RCC 7860 (cell line): ENCODE results near the gene FTL.
"Not testable (repeated sequence)": the region's sequence is repeated elsewhere in the genome, so short reads cannot be mapped to it uniquely, and the experiment has no call there.

Experiments used
- DNase-seq: peaks from one replicate; pipeline ENCODE4 v3.0.0-alpha.2; 2015; ENCODE audit warnings: low spot score
- FAIRE-seq: peaks from 2 replicates; lab custom pipeline; 2012; peaks lifted over from hg19 to GRCh38; lab: Jason Lieb, UNC

Gene FTL

DNA sequence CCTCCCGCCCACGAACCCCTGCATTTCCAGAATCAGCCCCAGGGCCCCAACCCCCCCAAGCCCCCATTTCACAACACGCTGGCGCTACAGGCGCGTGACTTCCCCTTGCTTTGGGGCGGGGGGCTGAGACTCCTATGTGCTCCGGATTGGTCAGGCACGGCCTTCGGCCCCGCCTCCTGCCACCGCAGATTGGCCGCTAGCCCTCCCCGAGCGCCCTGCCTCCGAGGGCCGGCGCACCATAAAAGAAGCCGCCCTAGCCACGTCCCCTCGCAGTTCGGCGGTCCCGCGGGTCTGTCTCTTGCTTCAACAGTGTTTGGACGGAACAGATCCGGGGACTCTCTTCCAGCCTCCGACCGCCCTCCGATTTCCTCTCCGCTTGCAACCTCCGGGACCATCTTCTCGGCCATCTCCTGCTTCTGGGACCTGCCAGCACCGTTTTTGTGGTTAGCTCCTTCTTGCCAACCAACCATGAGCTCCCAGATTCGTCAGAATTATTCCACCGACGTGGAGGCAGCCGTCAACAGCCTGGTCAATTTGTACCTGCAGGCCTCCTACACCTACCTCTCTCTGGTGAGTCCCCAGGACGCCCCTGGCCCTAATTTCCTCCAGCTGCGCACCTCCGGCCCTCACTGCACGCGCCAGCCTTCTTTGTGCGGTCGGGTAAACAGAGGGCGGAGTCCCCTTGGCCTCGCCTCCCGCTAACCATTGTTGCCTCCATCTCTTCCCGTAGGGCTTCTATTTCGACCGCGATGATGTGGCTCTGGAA, at the start of gene FTL:
Gene FTL (plus strand): TSS at position 270 of the 766 bp plus-strand sequence. CDS start 199 bp downstream, at position 469.
- DNase-seq: peak; percentile 86
- FAIRE-seq: peak; percentile 7

DNA sequence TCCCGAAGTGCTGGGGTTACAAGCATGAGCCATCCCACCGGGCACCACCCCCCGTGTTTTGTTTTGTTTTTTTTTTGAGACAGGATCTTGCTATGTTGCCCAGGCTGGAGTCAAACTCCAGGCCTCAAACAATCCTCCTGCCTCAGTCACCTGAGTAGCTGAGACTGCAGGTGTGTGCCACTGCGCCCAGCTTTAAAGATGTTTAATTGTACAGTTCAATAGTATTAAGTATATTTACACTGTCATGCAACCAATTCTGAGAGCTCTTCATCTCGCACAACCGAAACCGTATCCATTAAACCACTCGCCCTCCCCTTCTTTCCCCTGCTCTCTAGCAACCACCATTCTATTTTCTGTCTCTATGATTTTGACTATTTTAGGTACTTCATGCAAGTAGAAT, 49.4 kb upstream of the FTL start:
- DNase-seq (no peak), FAIRE-seq (no peak)

DNA sequence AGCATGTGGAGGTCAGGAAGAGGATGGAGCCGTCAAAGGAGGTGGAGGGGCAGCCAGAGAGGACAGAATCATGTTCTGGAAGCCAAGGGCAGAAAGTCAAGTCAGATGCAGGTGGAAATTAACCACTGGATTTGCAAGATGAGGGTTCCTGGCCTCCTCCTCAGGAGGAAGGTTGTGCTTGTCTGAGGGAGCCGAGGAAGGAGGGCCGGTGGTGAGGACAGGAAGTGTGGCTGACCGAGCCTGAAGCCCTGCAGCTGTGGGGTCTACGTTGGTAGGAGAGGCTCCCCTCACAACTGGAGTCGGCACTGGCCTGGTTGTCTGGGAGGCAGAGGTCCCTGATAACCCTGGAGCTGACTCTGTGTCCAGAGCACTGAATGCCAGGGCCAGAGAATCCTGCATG, 47.0 kb upstream of the FTL start:
- DNase-seq (no peak), FAIRE-seq (no peak)

DNA sequence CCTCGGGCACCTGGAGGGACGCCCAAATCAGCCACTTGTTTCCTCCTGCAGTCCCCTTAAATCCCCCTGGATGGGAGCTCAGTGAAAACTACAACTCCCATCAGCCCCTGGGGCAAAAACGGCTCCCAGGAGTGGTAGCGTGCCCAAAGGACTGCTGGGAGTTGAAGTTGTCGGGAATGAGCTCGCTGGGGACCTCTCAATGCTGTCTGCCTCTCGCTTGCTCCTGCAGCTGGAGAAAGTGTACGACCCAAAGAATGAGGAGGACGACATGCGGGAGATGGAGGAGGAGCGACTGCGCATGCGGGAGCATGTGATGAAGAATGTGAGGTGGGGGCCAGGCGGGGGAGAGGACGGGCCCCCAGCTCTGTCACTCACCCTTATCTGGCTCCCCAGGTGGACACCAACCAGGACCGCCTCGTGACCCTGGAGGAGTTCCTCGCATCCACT, 46.3 kb upstream of the FTL start:
- DNase-seq (no peak), FAIRE-seq (no peak)

DNA sequence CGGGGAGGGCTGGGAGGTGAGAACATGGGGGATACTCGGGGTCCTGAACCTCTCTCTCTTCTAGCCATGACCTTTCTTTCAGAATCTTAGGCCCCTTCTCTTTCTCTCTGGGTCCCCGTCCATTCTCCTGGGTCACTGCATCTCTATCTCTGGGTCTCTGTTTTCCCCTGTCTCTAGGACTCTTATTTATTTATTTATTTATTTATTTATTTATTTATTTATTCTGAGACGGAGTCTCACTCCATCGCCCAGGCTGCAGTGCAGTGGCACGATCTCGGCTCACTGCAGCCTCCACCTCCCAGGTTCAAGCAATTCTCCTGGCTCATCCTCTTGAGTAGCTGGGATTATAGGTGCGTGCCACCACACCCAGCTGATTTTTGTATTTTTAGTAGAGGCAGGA, 45.8 kb upstream of the FTL start:
- DNase-seq, FAIRE-seq: not testable (repeated sequence)

DNA sequence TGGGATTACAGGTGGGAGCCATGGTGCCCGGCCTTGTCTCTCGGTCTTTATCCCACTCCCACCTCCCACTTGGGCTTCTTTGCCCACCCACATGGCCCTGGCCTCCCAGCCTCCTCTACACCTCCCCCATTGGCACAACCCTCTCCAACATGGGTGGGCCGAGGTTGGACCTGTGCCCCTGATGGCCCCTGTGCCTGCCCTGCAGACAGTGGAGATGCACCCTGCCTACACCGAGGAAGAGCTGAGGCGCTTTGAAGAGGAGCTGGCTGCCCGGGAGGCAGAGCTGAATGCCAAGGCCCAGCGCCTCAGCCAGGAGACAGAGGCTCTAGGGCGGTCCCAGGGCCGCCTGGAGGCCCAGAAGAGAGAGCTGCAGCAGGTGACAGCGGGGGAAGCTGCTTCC, 44.2 kb upstream of the FTL start:
- FAIRE-seq (no peak), DNase-seq (no peak)

DNA sequence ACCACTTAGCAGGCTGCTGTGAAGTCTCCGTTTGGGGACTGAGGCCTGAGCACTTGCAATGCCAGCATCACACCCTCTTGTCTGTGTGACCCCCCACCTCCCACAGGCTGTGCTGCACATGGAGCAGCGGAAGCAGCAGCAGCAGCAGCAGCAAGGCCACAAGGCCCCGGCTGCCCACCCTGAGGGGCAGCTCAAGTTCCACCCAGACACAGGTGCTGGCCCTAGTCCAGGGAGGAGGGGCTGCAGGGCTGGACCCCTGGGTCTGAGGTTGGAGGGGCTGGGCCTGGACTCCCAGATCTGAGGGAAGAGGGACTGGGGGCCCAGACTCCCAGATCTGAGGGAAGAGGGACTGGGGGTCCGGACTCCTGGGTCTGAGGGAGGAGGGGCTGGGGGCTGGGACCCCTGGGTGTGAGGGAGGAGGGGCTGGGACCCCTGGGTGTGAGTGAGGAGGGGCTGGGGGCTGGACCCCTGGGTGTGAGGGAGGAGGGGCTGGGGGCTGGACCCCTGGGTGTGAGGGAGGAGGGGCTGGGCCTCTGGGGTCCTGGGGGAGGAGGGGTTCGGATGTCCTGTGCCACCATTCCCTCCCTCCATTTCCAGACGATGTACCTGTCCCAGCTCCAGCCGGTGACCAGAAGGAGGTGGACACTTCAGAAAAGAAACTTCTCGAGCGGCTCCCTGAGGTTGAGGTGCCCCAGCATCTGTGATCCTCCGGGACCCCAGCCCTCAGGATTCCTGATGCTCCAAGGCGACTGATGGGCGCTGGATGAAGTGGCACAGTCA, 43.2 kb upstream of the FTL start:
- FAIRE-seq: no peak

DNA sequence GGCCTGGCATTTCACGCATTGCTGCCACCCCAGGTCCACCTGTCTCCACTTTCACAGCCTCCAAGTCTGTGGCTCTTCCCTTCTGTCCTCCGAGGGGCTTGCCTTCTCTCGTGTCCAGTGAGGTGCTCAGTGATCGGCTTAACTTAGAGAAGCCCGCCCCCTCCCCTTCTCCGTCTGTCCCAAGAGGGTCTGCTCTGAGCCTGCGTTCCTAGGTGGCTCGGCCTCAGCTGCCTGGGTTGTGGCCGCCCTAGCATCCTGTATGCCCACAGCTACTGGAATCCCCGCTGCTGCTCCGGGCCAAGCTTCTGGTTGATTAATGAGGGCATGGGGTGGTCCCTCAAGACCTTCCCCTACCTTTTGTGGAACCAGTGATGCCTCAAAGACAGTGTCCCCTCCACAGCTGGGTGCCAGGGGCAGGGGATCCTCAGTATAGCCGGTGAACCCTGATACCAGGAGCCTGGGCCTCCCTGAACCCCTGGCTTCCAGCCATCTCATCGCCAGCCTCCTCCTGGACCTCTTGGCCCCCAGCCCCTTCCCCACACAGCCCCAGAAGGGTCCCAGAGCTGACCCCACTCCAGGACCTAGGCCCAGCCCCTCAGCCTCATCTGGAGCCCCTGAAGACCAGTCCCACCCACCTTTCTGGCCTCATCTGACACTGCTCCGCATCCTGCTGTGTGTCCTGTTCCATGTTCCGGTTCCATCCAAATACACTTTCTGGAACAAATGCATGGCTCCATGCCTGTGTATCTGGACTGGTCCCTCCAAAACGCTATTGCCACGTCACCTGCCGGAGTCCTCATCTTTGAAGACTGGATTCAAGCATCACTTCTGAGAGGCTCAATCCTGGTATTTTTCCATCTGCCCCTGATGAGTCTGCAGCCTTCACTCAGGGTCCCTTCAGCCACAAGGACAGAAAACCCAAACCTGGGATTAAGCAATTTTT, 42.3 kb upstream of the FTL start:
- FAIRE-seq (no peak), DNase-seq (no peak)

More for the DNA sequence above, 43.2 kb upstream of the FTL start:
- DNase-seq: no peak

DNA sequence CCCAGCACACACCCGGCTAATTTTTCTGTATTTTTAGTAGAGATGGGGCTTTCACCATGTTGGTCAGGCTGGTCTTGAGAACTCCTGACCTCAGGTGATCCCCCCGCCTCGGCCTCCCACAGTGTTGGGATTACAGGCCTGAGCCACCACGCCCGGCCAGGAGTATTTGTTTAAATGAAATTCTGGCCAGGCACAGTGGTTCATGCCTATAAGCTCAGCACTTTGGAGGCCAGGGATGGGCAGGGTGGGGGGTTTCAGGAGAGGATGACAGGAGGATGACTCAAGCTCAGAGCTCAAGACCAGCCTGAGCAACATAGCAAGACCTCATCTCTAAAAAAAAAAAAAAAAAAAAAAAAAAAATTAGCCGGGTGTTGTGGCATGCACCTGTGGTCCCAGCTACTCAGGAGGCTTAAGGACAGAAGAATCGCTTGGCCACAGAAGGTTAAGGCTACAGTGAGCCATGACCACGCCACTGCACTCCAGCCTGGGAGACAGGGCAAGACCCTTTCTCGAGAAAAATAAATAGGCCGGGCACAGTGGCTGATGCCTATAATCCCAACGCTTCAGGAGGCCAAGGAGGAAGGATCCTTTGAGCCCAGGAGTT, 39.8 kb upstream of the FTL start:
- FAIRE-seq: peak; percentile 30
- DNase-seq: peak; percentile 79

DNA sequence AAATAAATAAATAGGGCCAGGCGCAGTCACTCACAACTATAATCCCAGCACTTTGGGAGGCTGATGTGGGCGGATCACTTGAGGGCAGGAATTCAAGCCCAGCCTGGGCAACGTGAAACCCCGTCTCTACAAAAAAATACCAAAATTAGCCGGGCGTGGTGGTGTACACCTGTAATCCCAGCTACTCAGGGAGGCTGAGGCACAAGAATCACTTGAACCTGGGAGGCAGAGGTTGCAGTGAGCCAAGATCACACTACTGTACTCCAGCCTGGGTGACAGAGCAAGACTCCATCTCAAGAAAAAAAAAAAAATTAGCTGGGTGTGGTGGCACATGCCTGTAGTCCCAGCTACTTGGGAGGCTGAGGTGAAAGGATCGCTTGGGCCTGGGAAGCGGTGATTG, 39.2 kb upstream of the FTL start:
- FAIRE-seq, DNase-seq: not testable (repeated sequence)

DNA sequence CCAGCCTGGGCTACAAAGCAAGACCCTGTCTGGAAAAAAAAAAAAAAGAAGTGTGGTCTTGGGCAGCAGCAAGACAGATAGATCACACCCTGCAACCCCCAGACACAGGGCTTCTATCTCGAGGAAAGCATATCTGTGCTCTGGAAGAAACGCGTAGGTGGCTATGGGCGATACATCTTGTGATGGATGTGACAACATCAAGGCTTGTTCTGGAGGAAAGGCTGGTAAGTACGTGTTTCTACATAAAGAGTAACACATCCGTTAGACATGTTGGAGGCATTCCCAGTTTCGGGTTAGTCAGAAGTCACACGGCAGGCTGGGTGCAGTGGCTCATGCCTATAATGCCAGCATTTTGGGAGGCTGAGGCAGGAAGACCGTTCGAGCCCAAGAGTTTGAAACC, 38.2 kb upstream of the FTL start:
- DNase-seq: peak; percentile 88
- FAIRE-seq: peak; percentile 85

DNA sequence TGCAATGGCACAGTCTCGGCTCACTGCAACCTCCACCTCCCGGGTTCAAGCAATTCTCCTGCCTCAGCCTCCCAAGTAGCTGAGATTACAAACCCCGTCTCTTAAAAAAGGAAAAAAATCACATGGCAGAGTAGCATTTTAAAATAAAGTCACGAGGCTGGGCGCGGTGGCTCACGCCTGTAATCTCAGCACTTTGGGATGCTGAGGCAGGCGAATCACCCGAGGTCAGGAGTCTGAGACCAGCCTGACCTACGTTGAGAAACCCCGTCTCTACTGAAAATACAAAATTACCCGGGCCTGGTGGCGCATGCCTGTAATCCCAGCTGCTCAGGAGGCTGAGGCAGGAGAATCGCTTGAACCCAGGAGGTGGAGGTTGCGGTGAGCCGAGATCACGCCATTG, 37.4 kb upstream of the FTL start:
- not testable (repeated sequence) for FAIRE-seq, DNase-seq

DNA sequence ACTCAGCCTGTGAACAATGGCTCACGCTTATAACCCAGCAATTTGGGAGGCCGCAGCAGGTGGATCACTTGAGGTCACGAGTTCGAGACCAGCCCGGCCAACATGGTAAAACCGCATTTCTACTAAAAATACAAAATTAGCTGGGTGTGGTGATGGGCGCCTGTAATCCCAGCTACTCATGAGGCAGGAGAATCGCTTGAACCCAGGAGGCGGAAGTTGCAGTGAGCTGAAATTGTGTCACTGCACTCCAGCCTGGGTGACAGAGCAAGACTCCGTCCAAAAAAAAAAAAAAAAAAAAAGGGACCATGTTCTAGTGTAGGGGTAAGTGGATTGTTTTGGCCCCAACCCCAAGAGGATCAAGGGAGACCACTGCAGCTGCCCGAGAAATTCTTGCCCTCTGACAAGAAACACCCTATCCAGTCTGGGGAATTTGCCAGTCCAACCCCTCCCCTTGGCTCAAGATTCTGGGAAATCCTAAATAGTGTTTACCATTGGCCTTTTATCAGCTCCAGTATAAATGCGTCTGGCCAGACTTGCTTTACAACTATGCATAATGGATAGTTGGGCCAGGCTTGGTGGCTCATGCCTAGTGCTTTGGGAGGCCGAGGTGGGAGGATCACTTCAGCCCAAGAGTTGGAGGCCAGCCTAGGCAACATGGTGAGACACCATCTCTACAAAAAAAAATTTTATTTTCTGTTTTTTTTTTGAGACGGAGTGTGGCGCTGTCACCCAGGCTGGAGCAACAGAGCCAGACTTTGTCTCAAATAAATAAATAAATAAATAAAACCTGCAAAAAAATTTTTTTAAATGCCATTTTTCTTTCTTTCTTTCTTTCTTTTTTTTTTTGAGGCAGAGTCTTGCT, 36.7 kb upstream of the FTL start:
- no peak for DNase-seq
- no peak for FAIRE-seq

DNA sequence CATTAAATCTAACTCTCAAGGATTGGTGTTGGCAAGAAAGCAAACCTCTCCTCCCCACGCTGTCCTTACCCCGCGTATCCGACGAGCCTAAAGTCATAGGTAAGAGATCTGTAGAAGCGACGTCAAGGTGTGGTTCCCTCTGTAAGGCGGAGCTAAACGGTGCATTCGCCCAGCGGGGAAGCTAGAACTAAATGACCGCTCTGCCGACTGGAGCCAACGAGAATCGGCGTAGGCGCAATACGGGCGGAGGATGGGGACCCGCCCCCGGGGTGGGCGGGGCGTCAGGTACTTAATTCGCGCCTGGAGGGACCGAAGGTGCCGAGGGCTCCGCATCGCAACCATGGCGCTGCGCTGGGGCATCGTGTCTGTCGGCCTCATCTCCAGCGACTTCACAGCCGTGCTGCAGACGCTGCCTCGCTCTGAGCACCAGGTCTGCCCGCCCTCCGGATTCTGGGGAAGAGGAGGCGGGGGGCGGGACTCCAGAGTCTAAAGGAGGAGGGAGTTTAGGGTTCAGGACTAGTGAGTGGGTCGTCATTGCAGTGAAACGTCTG, 31.7 kb upstream of the FTL start, which contains the start of gene DHDH:
Gene DHDH (plus strand): TSS at position 318 of the 551 bp plus-strand sequence. CDS start 23 bp downstream, at position 341.
- DNase-seq (peak; percentile 8), FAIRE-seq (no peak)

DNA sequence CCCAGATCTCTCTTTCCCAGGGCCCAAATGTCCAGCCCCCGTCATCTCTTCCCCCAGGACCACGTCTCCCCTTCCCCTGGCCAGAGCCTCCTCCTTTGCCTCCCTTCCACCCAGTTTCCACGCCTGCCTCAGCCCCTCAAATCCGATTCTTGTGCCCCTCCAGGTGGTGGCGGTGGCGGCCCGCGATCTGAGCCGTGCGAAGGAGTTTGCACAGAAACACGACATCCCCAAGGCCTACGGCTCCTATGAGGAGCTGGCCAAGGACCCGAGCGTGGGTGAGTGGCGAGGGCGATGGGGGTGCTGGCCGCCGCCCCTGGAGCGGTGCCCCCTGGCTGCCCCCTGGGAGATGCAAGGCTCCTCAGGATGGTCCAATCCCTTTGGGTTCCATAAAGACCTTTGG, 30.3 kb upstream of the FTL start:
- FAIRE-seq (no peak), DNase-seq (no peak)

DNA sequence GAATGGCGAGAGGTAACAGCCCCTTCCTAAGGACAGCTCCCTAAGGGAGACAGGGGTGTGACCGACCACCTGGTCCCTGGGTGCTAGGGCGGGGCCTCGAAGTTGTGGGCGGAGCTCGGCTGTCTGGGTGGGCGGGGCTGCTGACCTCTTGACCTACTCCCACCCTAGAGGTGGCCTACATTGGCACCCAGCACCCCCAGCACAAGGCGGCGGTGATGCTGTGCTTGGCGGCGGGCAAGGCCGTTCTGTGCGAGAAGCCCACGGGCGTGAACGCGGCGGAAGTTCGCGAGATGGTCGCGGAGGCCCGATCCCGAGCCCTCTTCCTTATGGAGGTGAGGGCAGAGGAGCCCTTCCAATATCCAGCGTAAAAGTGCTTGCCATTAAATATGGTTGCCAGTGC, 29.2 kb upstream of the FTL start:
- FAIRE-seq: no peak
- DNase-seq: no peak

DNA sequence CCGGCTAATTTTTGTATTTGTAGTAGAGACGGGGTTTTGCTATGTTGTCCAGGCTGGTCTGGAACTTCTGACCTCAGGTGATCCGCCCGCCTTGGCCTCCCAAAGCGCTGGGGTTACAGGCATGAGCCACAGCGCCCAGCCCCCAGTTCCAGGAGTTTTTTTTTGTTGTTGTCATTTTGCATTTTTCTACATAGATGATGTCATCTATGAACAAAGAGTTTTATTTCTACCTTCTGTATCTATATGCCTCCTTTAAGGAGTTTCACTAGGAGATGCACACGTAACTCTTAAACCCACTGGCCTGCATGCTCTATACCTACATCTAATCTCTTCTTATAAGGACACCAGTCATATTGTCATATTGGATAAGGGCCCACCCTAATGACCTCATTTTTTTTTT, 26.9 kb upstream of the FTL start:
- FAIRE-seq (no peak), DNase-seq (no peak)

DNA sequence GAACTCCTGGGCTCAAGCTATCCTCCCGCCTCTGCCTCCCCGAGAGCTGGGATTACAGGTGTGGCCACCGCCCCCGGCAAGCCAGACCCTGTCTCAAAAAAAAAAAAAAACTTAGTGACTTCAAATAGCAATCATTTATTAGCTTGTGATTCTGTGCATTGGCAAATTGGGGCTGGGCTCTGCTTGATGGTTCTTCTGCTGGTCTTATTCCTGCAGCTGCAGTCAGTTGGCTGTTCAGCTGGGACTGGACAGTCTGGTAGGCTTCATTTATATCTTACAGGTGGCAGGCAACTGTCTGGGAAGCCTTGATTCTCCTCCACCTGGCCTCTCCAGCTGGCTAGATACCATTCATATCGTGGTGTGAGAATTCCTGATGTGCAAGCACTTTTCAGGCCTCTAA, 24.2 kb upstream of the FTL start:
- DNase-seq: no peak
- FAIRE-seq: no peak

DNA sequence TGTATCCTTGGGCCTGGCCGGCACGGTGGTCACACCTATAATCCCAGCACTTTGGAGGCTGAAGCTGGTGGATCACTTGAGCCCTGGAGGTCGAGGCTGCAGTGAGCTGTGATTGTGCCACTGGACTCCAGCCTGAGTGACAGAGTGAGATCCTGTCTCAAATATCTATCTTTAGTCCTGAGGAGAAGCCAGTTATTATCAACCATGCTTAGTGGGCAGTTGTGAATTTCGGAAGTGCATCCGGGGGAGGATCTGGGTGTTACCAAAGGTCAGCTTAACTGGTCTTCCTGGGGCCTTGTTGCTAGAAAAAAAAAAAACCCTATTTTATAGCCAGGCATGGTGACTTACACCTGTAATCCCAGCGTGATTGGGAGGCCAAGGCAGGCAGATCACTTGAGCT, 22.0 kb upstream of the FTL start:
- no peak for FAIRE-seq
- no peak for DNase-seq
